HG03045 (cell line): ENCODE results near the gene GPC5.

Experiments
- ATAC-seq: cut with Tn5 transposase; IDR thresholded peaks from one replicate; pipeline ENCODE4 v1.9.1; 2021; ENCODE audit warnings: mild to moderate bottlenecking, moderate library complexity; ENCODE audit not compliant: unreplicated experiment

The GPC5 gene

GRCh38 chr13:92307752-92308151 is 909.3 kb downstream of the GPC5 start:
- ATAC-seq, result no peak

- ATAC-seq, result no peak
These were observed 914.4 kb downstream of the GPC5 start for GRCh38 chr13:92312823-92313222.

GRCh38 chr13:92313382-92313781 is 915.0 kb downstream of the GPC5 start:
- no peak for ATAC-seq

GRCh38 chr13:92315265-92315664 is 916.8 kb downstream of the GPC5 start:
- no peak for ATAC-seq

- no peak for ATAC-seq
These were observed 917.6 kb downstream of the GPC5 start for GRCh38 chr13:92316030-92316429.

GRCh38 chr13:92317066-92317465 is 918.6 kb downstream of the GPC5 start:
- no peak for ATAC-seq

GRCh38 chr13:92320323-92320722 is 921.9 kb downstream of the GPC5 start:
- ATAC-seq, result no peak

- no peak for ATAC-seq
These were observed 922.8 kb downstream of the GPC5 start for GRCh38 chr13:92321174-92321573.

GRCh38 chr13:92345627-92346026 is 947.2 kb downstream of the GPC5 start:
- no peak for ATAC-seq

GRCh38 chr13:92346046-92346445 is 947.6 kb downstream of the GPC5 start:
- ATAC-seq, result no peak

GRCh38 chr13:92354583-92354982 is 956.2 kb downstream of the GPC5 start:
- ATAC-seq, result no peak

GRCh38 chr13:92355213-92355612 is 956.8 kb downstream of the GPC5 start:
- no peak for ATAC-seq

GRCh38 chr13:92362717-92363116 is 964.3 kb downstream of the GPC5 start:
- no peak for ATAC-seq

- no peak for ATAC-seq
These were observed 967.5 kb downstream of the GPC5 start for GRCh38 chr13:92365904-92366303.

GRCh38 chr13:92377396-92377795 is 979.0 kb downstream of the GPC5 start:
- ATAC-seq, result no peak

- no peak for ATAC-seq
These were observed 981.0 kb downstream of the GPC5 start for GRCh38 chr13:92379371-92379770.

GRCh38 chr13:92384410-92384809 is 986.0 kb downstream of the GPC5 start:
- no peak for ATAC-seq

GRCh38 chr13:92387245-92387644 is 988.8 kb downstream of the GPC5 start:
- no peak for ATAC-seq

GRCh38 chr13:92390217-92390616 is 991.8 kb downstream of the GPC5 start:
- no peak for ATAC-seq

- no peak for ATAC-seq
These were observed 1005.2 kb downstream of the GPC5 start for GRCh38 chr13:92403606-92404005.

GRCh38 chr13:92407858-92408257 is 1009.4 kb downstream of the GPC5 start:
- ATAC-seq, result no peak

- no peak for ATAC-seq
These were observed 1014.1 kb downstream of the GPC5 start for GRCh38 chr13:92412481-92412880.

- no peak for ATAC-seq
These were observed 1014.6 kb downstream of the GPC5 start for GRCh38 chr13:92412996-92413395.

GRCh38 chr13:92413452-92413851 is 1015.0 kb downstream of the GPC5 start:
- ATAC-seq, result no peak
